ENCODE measurements around the gene BTN2A1.

BTN2A1 gene

GRCh38 chr6:26464014-26464413 is 6.3 kb downstream of the BTN2A1 start:
- DNase-seq (ENCODE audit: low read depth, low spot score): no peak
- H3K4me1 ChIP-seq (ENCODE audit: insufficient read depth, insufficient read length): no peaks in the 10 kb centered on the region
- TF ChIP-seq YY1 (IDR thresholded peaks at IDR 0.05; ENCODE audit: insufficient read depth, insufficient read length) (no peak), ZNF274 (IDR thresholded peaks at IDR 0.05; ENCODE audit: low read depth, low read length) (no peak), SUZ12 (IDR thresholded peaks at IDR 0.05; ENCODE audit: extremely low read depth, insufficient read depth, insufficient read length) (no peak)

GRCh38 chr6:26464416-26465131 is 6.8 kb downstream of the BTN2A1 start:
- H3K27me3 ChIP-seq (ENCODE audit: insufficient read depth, insufficient read length): no peaks in the 10 kb centered on the region
- H3K36me3 ChIP-seq (ENCODE audit: insufficient read depth, insufficient read length, low read length): peaks cover 87% of the 10 kb centered on the region
- TF ChIP-seq ZNF274 (IDR thresholded peaks at IDR 0.05; ENCODE audit: low read depth, low read length) (no peak), SUZ12 (IDR thresholded peaks at IDR 0.05; ENCODE audit: extremely low read depth, insufficient read depth, insufficient read length) (no peak), YY1 (IDR thresholded peaks at IDR 0.05; ENCODE audit: insufficient read depth, insufficient read length) (no peak)
- H3K9ac ChIP-seq (ENCODE audit: insufficient read length, low read depth): no peak overlapping the region
- no peaks in the 10 kb centered on the region for H3K9me3 ChIP-seq (ENCODE audit: insufficient read depth, low read length)
- no peaks in the 10 kb centered on the region for H3K4me1 ChIP-seq (ENCODE audit: insufficient read depth, insufficient read length)
- H3K4me3 ChIP-seq (ENCODE audit: insufficient read length, low read depth): no peak overlapping the region
- no peak for DNase-seq (ENCODE audit: low read depth, low spot score)

More at GRCh38 chr6:26464014-26464413, 6.3 kb downstream of the BTN2A1 start:
- Histone ChIP-seq H3K9ac (ENCODE audit: insufficient read length, low read depth) (no peak overlapping the region), H3K27me3 (ENCODE audit: insufficient read depth, insufficient read length) (no peaks in the 10 kb centered on the region), H3K4me3 (ENCODE audit: insufficient read length, low read depth) (no peak overlapping the region), H3K36me3 (ENCODE audit: insufficient read depth, insufficient read length, low read length) (peaks cover 90% of the 10 kb centered on the region), H3K9me3 (ENCODE audit: insufficient read depth, low read length) (no peaks in the 10 kb centered on the region)

- TF ChIP-seq SUZ12 (IDR thresholded peaks at IDR 0.05; ENCODE audit: extremely low read depth, insufficient read depth, insufficient read length): no peak
- TF ChIP-seq YY1 (IDR thresholded peaks at IDR 0.05; ENCODE audit: insufficient read depth, insufficient read length): no peak
- no peak for TF ChIP-seq ZNF274 (IDR thresholded peaks at IDR 0.05; ENCODE audit: low read depth, low read length)
- Histone ChIP-seq H3K36me3 (ENCODE audit: insufficient read depth, insufficient read length, low read length) (peaks cover 81% of the 10 kb centered on the region), H3K9me3 (ENCODE audit: insufficient read depth, low read length) (no peaks in the 10 kb centered on the region), H3K9ac (ENCODE audit: insufficient read length, low read depth) (no peak overlapping the region), H3K27me3 (ENCODE audit: insufficient read depth, insufficient read length) (no peaks in the 10 kb centered on the region), H3K4me1 (ENCODE audit: insufficient read depth, insufficient read length) (no peaks in the 10 kb centered on the region), H3K4me3 (ENCODE audit: insufficient read length, low read depth) (no peak overlapping the region)
- no peak for DNase-seq (ENCODE audit: low read depth, low spot score)
Observed at GRCh38 chr6:26465776-26466175, 8.0 kb downstream of the BTN2A1 start.

- Histone ChIP-seq H3K4me1 (ENCODE audit: insufficient read depth, insufficient read length) (no peaks in the 10 kb centered on the region), H3K36me3 (ENCODE audit: insufficient read depth, insufficient read length, low read length) (peaks cover 55% of the 10 kb centered on the region), H3K27me3 (ENCODE audit: insufficient read depth, insufficient read length) (no peaks in the 10 kb centered on the region), H3K9me3 (ENCODE audit: insufficient read depth, low read length) (0 out of 2 replicates have a peak, but pooled peaks cover 11% of the 10 kb centered on the region), H3K9ac (ENCODE audit: insufficient read length, low read depth) (no peak overlapping the region), H3K4me3 (ENCODE audit: insufficient read length, low read depth) (no peak overlapping the region)
- TF ChIP-seq ZNF274 (IDR thresholded peaks at IDR 0.05; ENCODE audit: low read depth, low read length) (no peak), YY1 (IDR thresholded peaks at IDR 0.05; ENCODE audit: insufficient read depth, insufficient read length) (no peak)
- no peak for DNase-seq (ENCODE audit: low read depth, low spot score)
Observed at GRCh38 chr6:26468829-26469228, 11.1 kb downstream of the BTN2A1 start.

GRCh38 chr6:26470643-26471042 is 12.9 kb downstream of the BTN2A1 start:
- Histone ChIP-seq H3K27me3 (ENCODE audit: insufficient read depth, insufficient read length) (no peaks in the 10 kb centered on the region), H3K36me3 (ENCODE audit: insufficient read depth, insufficient read length, low read length) (peaks cover 38% of the 10 kb centered on the region), H3K4me3 (ENCODE audit: insufficient read length, low read depth) (no peak overlapping the region), H3K4me1 (ENCODE audit: insufficient read depth, insufficient read length) (no peaks in the 10 kb centered on the region), H3K9ac (ENCODE audit: insufficient read length, low read depth) (no peak overlapping the region), H3K9me3 (ENCODE audit: insufficient read depth, low read length) (0 out of 2 replicates have a peak, but pooled peaks cover 11% of the 10 kb centered on the region)
- TF ChIP-seq YY1 (IDR thresholded peaks at IDR 0.05; ENCODE audit: insufficient read depth, insufficient read length) (no peak), ZNF274 (IDR thresholded peaks at IDR 0.05; ENCODE audit: low read depth, low read length) (no peak), SUZ12 (IDR thresholded peaks at IDR 0.05; ENCODE audit: extremely low read depth, insufficient read depth, insufficient read length) (no peak)
- no peak for DNase-seq (ENCODE audit: low read depth, low spot score)

GRCh38 chr6:26471970-26472369 is 14.2 kb downstream of the BTN2A1 start:
- Histone ChIP-seq H3K4me3 (ENCODE audit: insufficient read length, low read depth) (no peak overlapping the region), H3K9me3 (ENCODE audit: insufficient read depth, low read length) (0 out of 2 replicates have a peak, but pooled peaks cover 11% of the 10 kb centered on the region), H3K9ac (ENCODE audit: insufficient read length, low read depth) (no peak overlapping the region), H3K4me1 (ENCODE audit: insufficient read depth, insufficient read length) (no peaks in the 10 kb centered on the region), H3K36me3 (ENCODE audit: insufficient read depth, insufficient read length, low read length) (peaks cover 25% of the 10 kb centered on the region), H3K27me3 (ENCODE audit: insufficient read depth, insufficient read length) (no peaks in the 10 kb centered on the region)
- no peak for TF ChIP-seq ZNF274 (IDR thresholded peaks at IDR 0.05; ENCODE audit: low read depth, low read length)
- TF ChIP-seq SUZ12 (IDR thresholded peaks at IDR 0.05; ENCODE audit: extremely low read depth, insufficient read depth, insufficient read length): no peak
- no peak for TF ChIP-seq YY1 (IDR thresholded peaks at IDR 0.05; ENCODE audit: insufficient read depth, insufficient read length)
- DNase-seq (ENCODE audit: low read depth, low spot score): no peak

- Histone ChIP-seq H3K4me1 (ENCODE audit: insufficient read depth, insufficient read length) (no peaks in the 10 kb centered on the region), H3K9me3 (ENCODE audit: insufficient read depth, low read length) (0 out of 2 replicates have a peak, but pooled peaks cover 11% of the 10 kb centered on the region), H3K4me3 (ENCODE audit: insufficient read length, low read depth) (no peak overlapping the region), H3K36me3 (ENCODE audit: insufficient read depth, insufficient read length, low read length) (peaks cover 21% of the 10 kb centered on the region), H3K9ac (ENCODE audit: insufficient read length, low read depth) (no peak overlapping the region), H3K27me3 (ENCODE audit: insufficient read depth, insufficient read length) (no peaks in the 10 kb centered on the region)
- TF ChIP-seq YY1 (IDR thresholded peaks at IDR 0.05; ENCODE audit: insufficient read depth, insufficient read length) (no peak), SUZ12 (IDR thresholded peaks at IDR 0.05; ENCODE audit: extremely low read depth, insufficient read depth, insufficient read length) (no peak), ZNF274 (IDR thresholded peaks at IDR 0.05; ENCODE audit: low read depth, low read length) (no peak)
- DNase-seq (ENCODE audit: low read depth, low spot score): no peak
Observed at GRCh38 chr6:26472549-26473290, 15.0 kb downstream of the BTN2A1 start.
